ENCODE measurements around the gene DHTKD1. TPM values are rescaled to one million over a fixed set of nuclear protein-coding genes. Genes with fewer than 3 reads are reported as not detected.
"Not testable (repeated sequence)": the region's sequence is repeated elsewhere in the genome, so short reads cannot be mapped to it uniquely, and the experiment has no call there.

The DHTKD1 gene
- total RNA-seq, 6 experiments from 2014 or later: 65.8 to 166 (median 100) TPM

DNA sequence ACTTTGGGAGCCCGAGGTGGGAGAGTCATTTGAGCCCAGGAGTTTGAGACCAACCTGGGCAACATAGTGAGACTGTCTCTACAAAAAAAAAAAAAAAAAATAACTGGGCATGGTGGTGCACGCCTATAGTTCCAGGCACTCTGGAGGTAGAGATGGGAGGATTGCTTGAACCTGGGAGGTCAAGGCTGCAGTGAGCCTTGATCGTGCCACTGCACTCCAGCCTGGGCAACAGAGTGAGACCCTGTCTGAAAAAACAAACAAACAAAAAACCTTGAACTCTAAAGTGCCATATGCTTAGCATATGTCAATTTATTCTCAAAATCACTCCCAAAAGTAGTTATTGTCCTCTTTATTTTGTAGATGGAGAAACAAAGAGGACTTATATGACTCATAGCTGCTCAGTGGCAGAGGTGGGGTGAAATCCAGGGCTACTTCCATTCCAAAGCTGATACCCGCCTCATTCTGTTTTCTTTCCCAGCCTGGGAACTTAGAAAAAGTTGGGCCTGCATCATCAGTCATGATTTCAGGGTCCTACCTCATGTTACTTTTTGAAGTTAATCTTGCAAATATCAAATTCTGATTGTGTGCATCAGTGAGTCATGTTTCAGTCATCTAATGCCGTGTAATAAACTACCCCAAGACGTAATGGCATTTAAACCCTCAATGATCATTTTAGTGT, 13.3 kb downstream of the DHTKD1 start:
- Histone ChIP-seq H3K27ac (no peak overlapping the region), H3K9me3 (no peaks in the 10 kb centered on the region), H3K4me3 (no peak overlapping the region), H3K27me3 (no peaks in the 10 kb centered on the region), H3K4me1 (peaks cover 0 to 5% (median 0%) of the 10 kb centered on the region in 4 donors), H3K36me3 (peaks cover 0 to 66% (median 34%) of the 10 kb centered on the region in 4 donors)
- DNase-seq (no peak), ATAC-seq (no peak)
- intact Hi-C loops (cut with DNase I): no loop called here
- 95% methylated on average over 4 of the region's 6 CpGs for WGBS (ENCODE audit: insufficient coverage, low coverage, low lambda C conversion rate, missing lambda C conversion rate)
- TF ChIP-seq POLR2A (IDR thresholded peaks at IDR 0.05): no peak
- TF ChIP-seq, protein P1, sequence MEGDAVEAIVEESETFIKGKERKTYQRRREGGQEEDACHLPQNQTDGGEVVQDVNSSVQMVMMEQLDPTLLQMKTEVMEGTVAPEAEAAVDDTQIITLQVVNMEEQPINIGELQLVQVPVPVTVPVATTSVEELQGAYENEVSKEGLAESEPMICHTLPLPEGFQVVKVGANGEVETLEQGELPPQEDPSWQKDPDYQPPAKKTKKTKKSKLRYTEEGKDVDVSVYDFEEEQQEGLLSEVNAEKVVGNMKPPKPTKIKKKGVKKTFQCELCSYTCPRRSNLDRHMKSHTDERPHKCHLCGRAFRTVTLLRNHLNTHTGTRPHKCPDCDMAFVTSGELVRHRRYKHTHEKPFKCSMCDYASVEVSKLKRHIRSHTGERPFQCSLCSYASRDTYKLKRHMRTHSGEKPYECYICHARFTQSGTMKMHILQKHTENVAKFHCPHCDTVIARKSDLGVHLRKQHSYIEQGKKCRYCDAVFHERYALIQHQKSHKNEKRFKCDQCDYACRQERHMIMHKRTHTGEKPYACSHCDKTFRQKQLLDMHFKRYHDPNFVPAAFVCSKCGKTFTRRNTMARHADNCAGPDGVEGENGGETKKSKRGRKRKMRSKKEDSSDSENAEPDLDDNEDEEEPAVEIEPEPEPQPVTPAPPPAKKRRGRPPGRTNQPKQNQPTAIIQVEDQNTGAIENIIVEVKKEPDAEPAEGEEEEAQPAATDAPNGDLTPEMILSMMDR (IDR thresholded peaks at IDR 0.05): no peak

DNA sequence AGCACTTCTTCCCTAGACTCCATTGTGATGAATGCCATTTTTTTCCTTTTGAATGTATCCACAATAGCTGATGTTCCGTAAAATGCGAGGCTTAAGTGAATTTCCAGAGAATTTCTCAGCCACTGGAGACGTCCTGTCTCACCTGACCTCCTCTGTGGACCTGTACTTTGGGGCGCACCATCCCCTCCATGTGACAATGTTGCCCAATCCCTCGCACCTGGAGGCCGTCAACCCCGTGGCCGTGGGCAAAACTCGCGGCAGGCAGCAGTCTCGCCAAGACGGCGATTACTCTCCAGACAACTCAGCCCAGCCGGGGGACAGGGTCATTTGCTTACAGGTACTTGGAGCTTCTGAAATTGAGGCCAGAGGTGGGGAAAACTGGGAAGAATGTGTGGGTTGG, 20.2 kb downstream of the DHTKD1 start:
- 47% methylated on average over 14 of the region's 14 CpGs for WGBS (ENCODE audit: insufficient coverage, low coverage, low lambda C conversion rate, missing lambda C conversion rate)
- Histone ChIP-seq H3K36me3 (peaks cover 0 to 88% (median 32%) of the 10 kb centered on the region in 4 donors), H3K4me3 (no peak overlapping the region), H3K27me3 (no peaks in the 10 kb centered on the region), H3K4me1 (no peaks in the 10 kb centered on the region), H3K27ac (peak overlapping the region in 1 of 3 donors; percentile 19), H3K9me3 (no peaks in the 10 kb centered on the region)
- ATAC-seq (peak in 3 of 4 donors; percentile 48 to 64 (median 63)), DNase-seq (no peak)
- TF ChIP-seq, protein P1 (IDR thresholded peaks at IDR 0.05): no peak
- no peak for TF ChIP-seq POLR2A (IDR thresholded peaks at IDR 0.05)
- intact Hi-C loops (cut with DNase I): no loop called here

DNA sequence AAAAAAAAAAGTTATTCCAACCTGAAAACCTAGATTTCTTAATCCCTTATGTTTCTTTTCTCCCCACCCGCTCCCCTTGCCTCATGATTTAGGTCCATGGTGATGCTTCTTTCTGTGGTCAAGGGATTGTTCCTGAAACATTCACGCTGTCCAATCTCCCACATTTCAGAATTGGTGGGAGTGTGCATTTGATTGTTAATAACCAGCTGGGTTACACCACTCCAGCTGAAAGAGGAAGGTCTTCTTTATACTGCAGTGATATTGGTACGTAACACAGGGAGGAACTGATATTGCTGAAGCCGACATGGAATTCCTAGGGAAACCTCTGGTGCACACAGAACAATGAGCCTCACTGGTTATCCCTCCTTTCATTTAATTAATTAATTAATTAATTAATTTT, 22.7 kb downstream of the DHTKD1 start:
- DNase-seq (no peak), ATAC-seq (no peak)
- Histone ChIP-seq H3K36me3 (peaks cover 0 to 85% (median 25%) of the 10 kb centered on the region in 4 donors), H3K27me3 (no peaks in the 10 kb centered on the region), H3K27ac (no peak overlapping the region), H3K4me3 (no peak overlapping the region), H3K9me3 (no peaks in the 10 kb centered on the region), H3K4me1 (no peaks in the 10 kb centered on the region)
- WGBS (ENCODE audit: insufficient coverage, low coverage, low lambda C conversion rate, missing lambda C conversion rate): 87% methylated on average over 4 of the region's 4 CpGs
- intact Hi-C loops (cut with DNase I): no loop called here
- TF ChIP-seq, protein P1 (IDR thresholded peaks at IDR 0.05): no peak
- no peak for TF ChIP-seq POLR2A (IDR thresholded peaks at IDR 0.05)

DNA sequence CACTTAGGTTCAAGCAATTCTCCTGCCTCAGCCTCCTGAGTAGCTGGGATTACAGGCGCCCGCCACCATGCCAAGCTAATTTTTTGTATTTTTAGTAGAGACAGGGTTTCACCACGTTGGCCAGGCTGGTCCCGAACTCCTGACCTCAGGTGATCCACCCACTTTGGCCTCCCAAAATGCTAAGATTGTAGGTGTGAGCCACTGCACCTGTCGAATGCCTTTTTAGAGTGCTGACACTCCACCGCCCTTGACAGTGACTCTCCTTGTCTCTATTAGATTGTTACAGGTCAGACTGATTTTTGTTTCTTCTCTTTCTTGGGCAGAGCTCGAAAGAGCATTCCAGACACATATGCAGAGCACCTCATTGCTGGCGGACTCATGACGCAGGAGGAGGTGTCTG, 28.6 kb downstream of the DHTKD1 start:
- H3K36me3 ChIP-seq: peaks cover 0 to 92% (median 38%) of the 10 kb centered on the region in 4 donors
- DNase-seq; H3K4me3 ChIP-seq; ATAC-seq; intact Hi-C loops (cut with DNase I); H3K27ac ChIP-seq; H3K27me3 ChIP-seq; H3K4me1 ChIP-seq; H3K9me3 ChIP-seq: not testable (repeated sequence)
- WGBS (ENCODE audit: insufficient coverage, low coverage, low lambda C conversion rate, missing lambda C conversion rate): 81% methylated on average over 9 of the region's 9 CpGs

DNA sequence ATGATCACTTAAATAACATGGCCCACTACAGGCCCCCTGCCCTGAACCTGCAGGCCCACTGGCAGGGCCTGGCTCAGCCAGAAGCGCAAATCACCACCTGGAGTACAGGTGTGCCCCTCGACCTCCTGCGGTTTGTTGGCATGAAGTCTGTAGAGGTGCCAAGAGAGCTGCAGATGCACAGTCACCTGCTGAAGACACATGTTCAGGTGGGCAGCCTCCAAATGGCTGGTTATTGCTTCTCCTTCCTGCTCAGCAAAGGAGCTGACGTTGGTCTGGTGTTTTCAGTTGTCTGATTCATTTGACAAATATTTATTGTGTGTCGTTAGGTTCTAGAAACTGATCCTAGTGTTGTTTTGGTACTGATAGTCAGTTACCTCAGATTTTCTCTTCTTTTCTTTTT, 29.0 kb downstream of the DHTKD1 start:
- Histone ChIP-seq H3K36me3 (peaks cover 0 to 93% (median 37%) of the 10 kb centered on the region in 4 donors), H3K4me1 (no peaks in the 10 kb centered on the region), H3K27me3 (no peaks in the 10 kb centered on the region), H3K9me3 (no peaks in the 10 kb centered on the region), H3K27ac (no peak overlapping the region), H3K4me3 (no peak overlapping the region)
- WGBS (ENCODE audit: insufficient coverage, low coverage, low lambda C conversion rate, missing lambda C conversion rate): 72% methylated on average over 3 of the region's 5 CpGs
- DNase-seq: no peak
- ATAC-seq: peak in 2 of 4 donors; percentile 7 to 80
- TF ChIP-seq, protein P1 (IDR thresholded peaks at IDR 0.05): no peak
- TF ChIP-seq POLR2A (IDR thresholded peaks at IDR 0.05): no peak
- intact Hi-C loops (cut with DNase I): no loop called here
